ENCODE data around the gene VWA3B. TPM values are rescaled to one million over a fixed set of nuclear protein-coding genes. Genes with fewer than 3 reads are reported as not detected.

VWA3B gene
- polyA plus RNA-seq, 3 donors, result not detected

DNA sequence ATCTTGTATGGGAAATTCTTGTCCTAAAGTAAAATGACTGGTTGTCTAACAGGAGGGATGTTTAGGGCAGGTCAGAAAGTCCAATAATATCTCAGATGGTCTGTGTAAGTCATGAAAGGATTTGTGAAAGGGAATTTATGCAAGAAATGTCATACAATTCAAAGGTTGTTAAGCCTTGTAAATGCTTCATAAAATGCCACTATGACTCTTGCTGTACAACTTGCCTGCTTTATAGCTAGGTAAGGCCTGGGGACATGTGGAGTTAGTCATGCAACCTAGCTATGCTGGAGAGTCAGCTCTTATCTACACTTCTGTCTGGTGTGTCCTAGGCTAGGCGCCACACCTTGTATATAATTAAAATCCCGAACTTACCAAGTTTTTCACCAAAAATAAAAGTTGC lies 36.9 kb upstream of the VWA3B start:
- Histone ChIP-seq H3K27me3 (ENCODE audit: control insufficient read depth in 2 of 2, insufficient read depth in 2 of 2, low read length in 2 of 2) (peaks cover 0 to 9% of the 10 kb centered on the region in 2 donors), H3K36me3 (replicated peaks in 1 of 2; ENCODE audit: control insufficient read depth in 1 of 2, insufficient read depth in 2 of 2, low read length in 2 of 2) (no peaks in the 10 kb centered on the region), H3K4me2 (replicated peaks; ENCODE audit: extremely low read depth, low read length, poor library complexity, severe bottlenecking) (no peak overlapping the region), H3K4me1 (ENCODE audit: control insufficient read depth in 1 of 2, insufficient read depth in 2 of 2, low read length in 2 of 2) (no peaks in the 10 kb centered on the region), H3K9ac (ENCODE audit: insufficient read depth, low read length, poor library complexity, severe bottlenecking) (no peak overlapping the region), H2AFZ (ENCODE audit: insufficient read depth, low read depth, low read length, poor library complexity, severe bottlenecking) (no peak overlapping the region), H3K9me3 (replicated peaks in 1 of 2; ENCODE audit: control insufficient read depth in 1 of 2, insufficient read depth in 1 of 2, low read length in 2 of 2) (peaks cover 10 to 12% of the 10 kb centered on the region in 2 donors), H3K79me2 (ENCODE audit: insufficient read depth, low read length) (no peaks in the 10 kb centered on the region), H3K27ac (ENCODE audit: low read depth in 1 of 2, low read length in 2 of 2) (no peak overlapping the region), H3K4me3 (replicated peaks in 1 of 3; ENCODE audit: low read depth in 2 of 3, low read length in 3 of 3) (no peak overlapping the region), H4K20me1 (ENCODE audit: insufficient read depth, low read length) (no peaks in the 10 kb centered on the region)
- peaks cover 2 to 3% of the 10 kb centered on the region in 2 donors for H3K36me3 Mint-ChIP-seq
- H3K4me3 Mint-ChIP-seq, result no peak overlapping the region
- intact Hi-C loops (cut with micrococcal nuclease), result no loop called here
- H3K27ac Mint-ChIP-seq, result no peak overlapping the region
- no peaks in the 10 kb centered on the region for H3K4me1 Mint-ChIP-seq
- no peak for DNase-seq
- H3K9me3 Mint-ChIP-seq, result peaks cover 8 to 25% (median 16%) of the 10 kb centered on the region in 7 donors
- H3K27me3 Mint-ChIP-seq (ENCODE audit: low read depth in 3 of 3), result peaks cover 13 to 38% (median 27%) of the 10 kb centered on the region in 3 donors
- WGBS (ENCODE audit: insufficient coverage), result no CpG with 5 or more reads among the region's 2 CpGs
- TF ChIP-seq, protein P1, sequence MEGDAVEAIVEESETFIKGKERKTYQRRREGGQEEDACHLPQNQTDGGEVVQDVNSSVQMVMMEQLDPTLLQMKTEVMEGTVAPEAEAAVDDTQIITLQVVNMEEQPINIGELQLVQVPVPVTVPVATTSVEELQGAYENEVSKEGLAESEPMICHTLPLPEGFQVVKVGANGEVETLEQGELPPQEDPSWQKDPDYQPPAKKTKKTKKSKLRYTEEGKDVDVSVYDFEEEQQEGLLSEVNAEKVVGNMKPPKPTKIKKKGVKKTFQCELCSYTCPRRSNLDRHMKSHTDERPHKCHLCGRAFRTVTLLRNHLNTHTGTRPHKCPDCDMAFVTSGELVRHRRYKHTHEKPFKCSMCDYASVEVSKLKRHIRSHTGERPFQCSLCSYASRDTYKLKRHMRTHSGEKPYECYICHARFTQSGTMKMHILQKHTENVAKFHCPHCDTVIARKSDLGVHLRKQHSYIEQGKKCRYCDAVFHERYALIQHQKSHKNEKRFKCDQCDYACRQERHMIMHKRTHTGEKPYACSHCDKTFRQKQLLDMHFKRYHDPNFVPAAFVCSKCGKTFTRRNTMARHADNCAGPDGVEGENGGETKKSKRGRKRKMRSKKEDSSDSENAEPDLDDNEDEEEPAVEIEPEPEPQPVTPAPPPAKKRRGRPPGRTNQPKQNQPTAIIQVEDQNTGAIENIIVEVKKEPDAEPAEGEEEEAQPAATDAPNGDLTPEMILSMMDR (IDR thresholded peaks at IDR 0.05), result no peak

DNA sequence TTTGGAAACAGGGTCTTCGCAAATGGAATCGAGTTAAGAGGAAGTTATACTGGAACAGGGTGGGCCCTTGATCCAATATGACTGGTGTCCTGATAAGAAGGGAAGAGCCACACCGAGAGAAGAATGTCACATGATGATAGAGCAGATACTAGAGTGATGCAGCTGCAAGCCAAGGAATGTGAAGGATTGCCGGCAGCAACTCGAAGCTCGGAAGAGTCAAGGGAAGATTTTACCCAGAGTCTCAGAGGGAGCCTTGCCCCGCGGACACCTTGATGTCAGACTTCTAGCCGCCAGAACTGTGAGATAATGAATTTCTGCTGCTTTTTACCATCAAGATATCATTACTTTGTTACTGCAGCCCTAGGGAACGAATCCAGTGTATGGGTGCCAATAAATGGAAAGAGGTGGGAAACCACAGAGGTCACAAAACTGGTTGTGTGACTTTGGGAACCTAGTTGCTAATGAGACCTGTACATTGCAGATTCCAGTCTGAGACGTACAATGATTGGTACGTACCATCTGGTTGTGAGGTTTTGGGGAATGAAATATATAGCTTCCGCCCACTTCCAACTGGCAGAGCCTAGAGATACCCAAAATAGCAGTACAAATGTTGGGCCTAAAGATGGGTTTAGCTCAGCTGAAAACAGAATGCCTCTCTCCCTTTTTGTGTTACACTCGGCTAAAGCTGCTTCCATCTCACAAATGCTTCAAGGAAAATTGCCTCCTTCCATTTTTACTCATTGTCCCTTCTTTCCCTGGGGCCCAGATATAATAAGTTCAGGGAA lies 28.6 kb upstream of the VWA3B start:
- Histone ChIP-seq H3K9ac (ENCODE audit: insufficient read depth, low read length, poor library complexity, severe bottlenecking) (no peak overlapping the region), H3K79me2 (ENCODE audit: insufficient read depth, low read length) (no peaks in the 10 kb centered on the region), H3K9me3 (replicated peaks in 1 of 2; ENCODE audit: control insufficient read depth in 1 of 2, insufficient read depth in 1 of 2, low read length in 2 of 2) (no peaks in the 10 kb centered on the region), H3K4me1 (ENCODE audit: control insufficient read depth in 1 of 2, insufficient read depth in 2 of 2, low read length in 2 of 2) (no peaks in the 10 kb centered on the region), H3K27ac (ENCODE audit: low read depth in 1 of 2, low read length in 2 of 2) (no peak overlapping the region), H4K20me1 (ENCODE audit: insufficient read depth, low read length) (no peaks in the 10 kb centered on the region), H2AFZ (ENCODE audit: insufficient read depth, low read depth, low read length, poor library complexity, severe bottlenecking) (no peak overlapping the region), H3K36me3 (replicated peaks in 1 of 2; ENCODE audit: control insufficient read depth in 1 of 2, insufficient read depth in 2 of 2, low read length in 2 of 2) (no peaks in the 10 kb centered on the region), H3K27me3 (ENCODE audit: control insufficient read depth in 2 of 2, insufficient read depth in 2 of 2, low read length in 2 of 2) (peaks cover 2 to 3% of the 10 kb centered on the region in 2 donors), H3K4me3 (replicated peaks in 1 of 3; ENCODE audit: low read depth in 2 of 3, low read length in 3 of 3) (no peak overlapping the region), H3K4me2 (replicated peaks; ENCODE audit: extremely low read depth, low read length, poor library complexity, severe bottlenecking) (no peak overlapping the region)
- WGBS (ENCODE audit: insufficient coverage), result 97% methylated on average over 4 of the region's 14 CpGs
- H3K4me1 Mint-ChIP-seq, result no peaks in the 10 kb centered on the region
- H3K27me3 Mint-ChIP-seq (ENCODE audit: low read depth in 3 of 3), result peaks cover 7 to 10% (median 8%) of the 10 kb centered on the region in 3 donors
- no peak overlapping the region for H3K4me3 Mint-ChIP-seq
- no peak for DNase-seq
- intact Hi-C loops (cut with micrococcal nuclease), result no loop called here
- H3K36me3 Mint-ChIP-seq, result no peaks in the 10 kb centered on the region
- TF ChIP-seq, protein P1 (IDR thresholded peaks at IDR 0.05), result no peak
- peaks cover 0 to 6% (median 4%) of the 10 kb centered on the region in 7 donors for H3K9me3 Mint-ChIP-seq
- no peak overlapping the region for H3K27ac Mint-ChIP-seq

All from CD14-positive monocyte (primary cell).